IMR-90 (cell line): ENCODE measurements around the gene NCBP2. TPM values are rescaled to one million over a fixed set of nuclear protein-coding genes. Genes with fewer than 3 reads are reported as not detected.

Experiments
- ATAC-seq: fragments of 200-7000 bp; cut with Tn5 transposase; 2 replicates; pipeline ENCODE4 v1.9.1; 2020; ENCODE audit warnings: low read depth, mild to moderate bottlenecking, moderate library complexity
- BruUV-seq: library from RNA; stranded (reverse); fragments of 400-500 nt; replicated peaks from 2 replicates; lab custom pipeline; 2021; lab: Mats Ljungman, UMichigan
- CTCF ChIA-PET: fragments of 300-600 bp; formaldehyde crosslinking; extraction: SDS; loops from one replicate; lab custom pipeline; 2021; ENCODE audit warnings: antibody characterized with exemption; lab: Yijun Ruan, JAX
- POLR2A ChIA-PET: fragments of 300-600 bp; sonication (Branson Sonifier 250); formaldehyde crosslinking; loops from one replicate; lab custom pipeline; 2022; ENCODE audit warnings: antibody characterized with exemption; ENCODE audit not compliant: unreplicated experiment; lab: Charles Lee
- DNase-seq: peaks from one replicate; pipeline ENCODE4 v3.0.0; 2013
- H2AFZ ChIP-seq: replicated peaks from 2 replicates; pipeline ENCODE3; 2013; ENCODE audit warnings: low read length, mild to moderate bottlenecking; ENCODE audit not compliant: poor library complexity
- H2AK5ac ChIP-seq: 2 replicates; pipeline ENCODE4 v1.6.1; 2013; ENCODE audit warnings: low read depth, low read length, inconsistent platforms
- H2AK9ac ChIP-seq: replicated peaks from 2 replicates; pipeline ENCODE3; 2013; ENCODE audit warnings: mild to moderate bottlenecking, low read depth, low read length, moderate library complexity; ENCODE audit not compliant: poor library complexity
- H2BK120ac ChIP-seq: 2 replicates; pipeline ENCODE4 v1.6.1; 2013; ENCODE audit warnings: low read depth, low read length, inconsistent platforms
- H2BK15ac ChIP-seq: 3 replicates; pipeline ENCODE4 v1.6.1; 2013; ENCODE audit warnings: low read depth, low read length, inconsistent platforms
- H2BK20ac ChIP-seq: 2 replicates; pipeline ENCODE4 v1.6.1; 2013; ENCODE audit warnings: low read depth, mild to moderate bottlenecking, inconsistent platforms, low read length, moderate library complexity
- H2BK5ac ChIP-seq: 2 replicates; pipeline ENCODE4 v1.6.1; 2013; ENCODE audit warnings: mild to moderate bottlenecking, low read depth, low read length, inconsistent platforms; ENCODE audit not compliant: poor library complexity, severe bottlenecking
- H3K14ac ChIP-seq: replicated peaks from 2 replicates; pipeline ENCODE4 v1.6.1; 2013; ENCODE audit warnings: low read depth, low read length, inconsistent platforms
- H3K18ac ChIP-seq: 2 replicates; pipeline ENCODE4 v1.6.1; 2013; ENCODE audit warnings: low read depth, low read length, control low read depth
- H3K23ac ChIP-seq: 2 replicates; pipeline ENCODE4 v1.6.1; 2013; ENCODE audit warnings: low read depth, low read length, inconsistent platforms
- H3K27ac ChIP-seq: 2 replicates; pipeline ENCODE4 v1.5.1; 2013; ENCODE audit warnings: mild to moderate bottlenecking, control low read depth, low read length; ENCODE audit not compliant: insufficient read depth
- H3K27me3 ChIP-seq: 2 replicates; pipeline ENCODE4 v1.6.1; 2013; ENCODE audit warnings: low read length; ENCODE audit not compliant: control insufficient read depth, insufficient read depth
- H3K36me3 ChIP-seq: 2 replicates; pipeline ENCODE4 v1.6.1; 2013; ENCODE audit warnings: low read length, mixed read lengths; ENCODE audit not compliant: control insufficient read depth, insufficient read depth
- H3K4ac ChIP-seq: 2 replicates; pipeline ENCODE4 v1.6.1; 2013; ENCODE audit warnings: low read depth, low read length, inconsistent platforms
- H3K4me1 ChIP-seq: 2 replicates; pipeline ENCODE4 v1.6.1; 2013; ENCODE audit warnings: low read length, mixed read lengths; ENCODE audit not compliant: control insufficient read depth, insufficient read depth
- H3K4me2 ChIP-seq: 2 replicates; pipeline ENCODE4 v1.6.1; 2013; ENCODE audit warnings: low read depth, mild to moderate bottlenecking, control low read depth, low read length, moderate library complexity
- H3K4me3 ChIP-seq: 2 replicates; pipeline ENCODE4 v1.5.1; 2013; ENCODE audit warnings: low read depth, mild to moderate bottlenecking, control low read depth, low read length, moderate library complexity; ENCODE audit not compliant: insufficient read depth
- H3K56ac ChIP-seq: 2 replicates; pipeline ENCODE4 v1.6.1; 2013; ENCODE audit warnings: low read length, inconsistent platforms; ENCODE audit not compliant: insufficient read depth; ENCODE audit errors: extremely low read depth
- H3K79me1 ChIP-seq, 2 experiments: 2 replicates each; pipeline ENCODE4 v1.6.1; 2013; ENCODE audit warnings: low read length in 2 of 2, inconsistent platforms in 1 of 2, low read depth in 1 of 2
- H3K9ac ChIP-seq: 2 replicates; pipeline ENCODE4 v1.6.1; 2013; ENCODE audit warnings: low read depth, low read length, control low read depth
- H3K9me1 ChIP-seq: 2 replicates; pipeline ENCODE4 v1.6.1; 2013; ENCODE audit warnings: low read length, inconsistent platforms; ENCODE audit not compliant: insufficient read depth
- H3K9me3 ChIP-seq: 2 replicates; pipeline ENCODE4 v1.6.1; 2013; ENCODE audit warnings: low read length; ENCODE audit not compliant: control insufficient read depth, insufficient read depth
- H4K20me1 ChIP-seq: 2 replicates; pipeline ENCODE4 v1.6.1; 2013; ENCODE audit warnings: low read length, inconsistent platforms; ENCODE audit not compliant: insufficient read depth
- H4K5ac ChIP-seq: 2 replicates; pipeline ENCODE4 v1.6.1; 2013; ENCODE audit warnings: mild to moderate bottlenecking, low read depth, low read length, control low read depth
- H4K8ac ChIP-seq, 2 experiments: 2 replicates each; pipeline ENCODE4 v1.6.1; 2013; ENCODE audit warnings: low read depth in 2 of 2, low read length in 2 of 2, control low read depth in 1 of 2, inconsistent platforms in 1 of 2
- H4K91ac ChIP-seq: 2 replicates; pipeline ENCODE4 v1.6.1; 2013; ENCODE audit warnings: low read depth, low read length, inconsistent platforms; ENCODE audit not compliant: insufficient read depth
- CTCF ChIP-seq: conservative IDR thresholded peaks from 2 replicates; pipeline ENCODE4 v1.5.1; 2012; ENCODE audit warnings: mild to moderate bottlenecking, low read depth, low read length, improper control_type of control experiment
- MAFK ChIP-seq: IDR thresholded peaks from 2 replicates; pipeline ENCODE4 v1.6.1; 2012; ENCODE audit warnings: low read depth, low read length, improper control_type of control experiment
- WGBS, 2 experiments: methylation state at CpG; one replicate each; pipeline versions ENCODE4 v1.1.5 to v1.1.7; 2013; ENCODE audit warnings: missing lambda C conversion rate in 2 of 2; ENCODE audit not compliant: insufficient read length in 1 of 2; ENCODE audit errors: extremely low coverage in 2 of 2; 5-methylcytosine and 5-hydroxymethylcytosine counted together
- dilution Hi-C: fragments of 300-500 bp; cut with HindIII; formaldehyde crosslinking; loops from one replicate; pipeline ENCODE4 v1.14.3; 2018; ENCODE audit warnings: low sequenced_read_pairs; ENCODE audit not compliant: unreplicated experiment
- in situ Hi-C: fragments of 300-500 bp; cut with MboI; formaldehyde crosslinking; loops from 3 replicates; pipeline ENCODE4 v1.14.3; 2019; ENCODE audit warnings: low sequenced_read_pairs, inconsistent platforms, mixed read lengths
- intact Hi-C: fragments of 100-400 bp; cut with micrococcal nuclease; formaldehyde crosslinking; loops from 2 replicates; pipeline ENCODE4 v1.10.0; 2022
- polyA plus RNA-seq, 3 experiments: library from polyadenylated mRNA; depleted of rRNA; stranded (reverse); fragments of >200 nt; gene quantifications; 2 replicates each; pipeline ENCODE4 v1.2.3, GENCODE V29; 2012; ENCODE audit warnings: low replicate concordance in 1 of 3
- total RNA-seq: library from RNA; depleted of rRNA; stranded (reverse); fragments of >200 nt; gene quantifications from 2 replicates; pipeline ENCODE4 v1.2.3, GENCODE V29; 2012

NCBP2 gene
- total and polyA plus RNA-seq, 2 of the 4 experiments (the other 2 are of a cell fraction) = 42.8 to 73.6 TPM

GRCh38 chr3:196927571-196928453 is 14.5 kb downstream of the NCBP2 start (continued):
- no peak for TF ChIP-seq CTCF

DNA sequence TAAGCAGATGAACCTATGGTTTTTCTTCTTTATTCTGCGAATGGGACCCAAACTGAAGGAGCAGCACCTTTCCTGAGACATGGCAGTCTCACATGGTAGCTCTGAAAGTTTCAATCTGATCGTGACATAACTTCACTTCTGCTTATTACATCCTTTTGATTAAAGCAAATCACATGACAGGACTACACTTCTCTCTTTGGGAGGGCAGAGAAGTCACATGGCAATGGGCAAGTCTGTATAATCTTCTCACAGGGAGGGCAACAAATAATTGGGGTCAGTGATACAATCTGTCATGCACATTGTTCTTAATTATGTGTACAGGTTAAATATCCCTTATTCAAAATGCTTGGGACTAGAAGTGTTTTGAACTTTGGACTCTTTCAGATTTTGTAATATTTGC is 21.6 kb downstream of the NCBP2 start:
- Histone ChIP-seq H3K9me1 (no peaks in the 10 kb centered on the region), H3K4ac (no peak overlapping the region), H4K20me1 (no peaks in the 10 kb centered on the region), H2BK20ac (no peak overlapping the region), H3K4me1 (no peaks in the 10 kb centered on the region), H3K36me3 (peaks cover 10% of the 10 kb centered on the region), H3K23ac (no peak overlapping the region), H2AK9ac (no peak overlapping the region), H3K14ac (no peak overlapping the region), H2AK5ac (no peak overlapping the region), H3K56ac (no peak overlapping the region), H4K5ac (no peak overlapping the region), H3K27me3 (no peaks in the 10 kb centered on the region), H4K91ac (no peak overlapping the region), H3K18ac (no peak overlapping the region), H2BK120ac (no peak overlapping the region), H2BK5ac (no peak overlapping the region), H4K8ac (no peak overlapping the region), H3K4me2 (no peak overlapping the region), H3K4me3 (no peak overlapping the region), H2BK15ac (no peak overlapping the region), H3K27ac (no peak overlapping the region), H3K9me3 (no peaks in the 10 kb centered on the region), H2AFZ (no peak overlapping the region), H3K9ac (no peak overlapping the region), H3K79me1 (peaks cover 0 to 15% of the 10 kb centered on the region in 2 experiments; a peak in 3 of 4 replicates)
- in situ Hi-C loops (no loop called here), intact Hi-C loops (no loop called here), dilution Hi-C loops (no loop called here)
- no TSS peak for BruUV-seq
- ChIA-PET CTCF (no interaction called here), POLR2A (no interaction called here)
- no CpG with 5 or more reads among the region's 2 CpGs for WGBS, 2 experiments
- no peak for TF ChIP-seq MAFK
- no peak for ATAC-seq
- DNase-seq = no peak
